GM19467 (cell line): ENCODE measurements around the gene BDKRB1.

Experiments used
- ATAC-seq: cut with Tn5 transposase; IDR thresholded peaks from one replicate; pipeline ENCODE4 v1.9.1; 2021; ENCODE audit warnings: mild to moderate bottlenecking, moderate library complexity; ENCODE audit not compliant: unreplicated experiment

BDKRB1 gene

DNA sequence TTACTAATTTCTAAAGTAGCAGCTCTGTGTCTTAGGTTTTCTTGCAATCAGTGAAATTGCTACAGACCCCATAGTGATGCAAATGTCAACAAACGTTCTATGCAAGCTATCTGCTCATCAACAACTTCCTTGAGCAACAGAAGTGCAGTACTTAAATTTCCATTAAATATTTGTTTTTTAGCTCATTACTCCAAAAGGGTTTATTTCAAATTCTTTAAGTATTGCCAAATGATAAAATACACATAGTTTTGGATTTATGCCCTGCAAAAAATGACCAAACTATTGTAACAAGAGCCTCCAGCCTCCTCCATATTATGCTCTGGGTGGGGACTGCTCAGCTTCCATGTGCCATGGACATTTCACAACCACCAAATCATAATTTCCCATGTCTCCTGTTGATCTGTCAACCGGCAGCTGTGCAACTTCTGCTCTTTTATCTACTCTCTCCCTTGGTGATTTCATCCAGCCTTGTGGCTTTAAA is 4.4 kb downstream of the BDKRB1 start:
- no peak for ATAC-seq

DNA sequence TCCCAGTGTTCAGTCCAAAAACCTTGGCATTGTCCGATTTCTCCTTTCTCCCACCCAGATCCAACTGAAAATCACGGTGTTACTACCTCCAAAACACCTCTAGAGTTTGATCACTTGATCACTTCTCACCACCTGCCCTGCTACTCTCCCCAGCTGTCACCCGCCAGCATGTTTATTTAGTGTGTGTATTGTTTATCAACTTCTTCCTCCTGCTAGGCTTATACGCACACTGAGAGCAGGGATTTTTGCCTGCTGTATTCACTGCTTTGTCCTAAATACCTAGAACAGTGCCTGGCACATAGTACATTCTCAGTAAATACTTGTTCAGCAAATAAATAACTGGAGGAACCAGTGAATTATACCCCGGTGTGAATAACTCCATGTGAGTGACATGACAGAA is 5.0 kb downstream of the BDKRB1 start:
- no peak for ATAC-seq

DNA sequence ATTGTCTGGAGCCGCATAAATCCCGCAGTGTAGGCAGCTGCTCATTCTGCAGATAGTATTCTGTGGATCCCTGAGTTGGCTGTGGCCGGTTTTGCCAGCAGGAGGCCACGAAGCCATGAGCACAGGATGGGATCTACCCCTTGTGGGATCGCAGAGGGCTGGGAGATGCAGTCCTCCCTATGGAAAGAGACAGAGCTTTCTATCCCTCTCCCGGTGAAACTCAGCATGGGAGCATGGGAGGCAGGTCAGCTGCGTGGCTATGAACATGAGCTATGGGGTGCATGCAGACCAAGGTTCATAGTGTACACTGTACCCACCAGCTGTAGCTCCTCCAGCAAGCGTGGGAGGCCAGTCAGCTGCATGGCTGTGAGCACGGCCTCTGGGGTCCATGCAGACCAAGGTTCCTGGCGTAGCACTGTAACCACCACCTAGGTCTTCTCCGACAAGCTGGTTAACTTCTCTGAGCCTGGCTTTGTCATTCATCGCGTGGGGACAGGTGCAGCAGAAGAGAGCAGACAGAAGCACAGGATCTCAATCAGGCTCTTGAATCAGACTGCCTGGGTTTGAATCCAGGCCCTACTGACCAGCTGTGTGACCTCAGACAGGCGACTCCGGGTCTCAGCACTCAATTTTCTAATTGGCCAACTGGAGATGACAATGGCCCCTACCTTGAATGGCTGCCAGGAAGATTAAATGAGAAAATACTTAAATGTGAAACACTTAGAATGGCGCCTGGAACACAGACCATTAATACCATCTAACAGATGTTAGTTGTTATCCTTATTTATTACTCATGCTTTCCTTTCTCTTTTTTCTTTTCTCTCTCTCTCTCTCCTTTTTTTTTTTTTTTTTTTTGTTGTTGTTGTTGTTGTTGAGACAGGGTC is 6.0 kb downstream of the BDKRB1 start:
- no peak for ATAC-seq

DNA sequence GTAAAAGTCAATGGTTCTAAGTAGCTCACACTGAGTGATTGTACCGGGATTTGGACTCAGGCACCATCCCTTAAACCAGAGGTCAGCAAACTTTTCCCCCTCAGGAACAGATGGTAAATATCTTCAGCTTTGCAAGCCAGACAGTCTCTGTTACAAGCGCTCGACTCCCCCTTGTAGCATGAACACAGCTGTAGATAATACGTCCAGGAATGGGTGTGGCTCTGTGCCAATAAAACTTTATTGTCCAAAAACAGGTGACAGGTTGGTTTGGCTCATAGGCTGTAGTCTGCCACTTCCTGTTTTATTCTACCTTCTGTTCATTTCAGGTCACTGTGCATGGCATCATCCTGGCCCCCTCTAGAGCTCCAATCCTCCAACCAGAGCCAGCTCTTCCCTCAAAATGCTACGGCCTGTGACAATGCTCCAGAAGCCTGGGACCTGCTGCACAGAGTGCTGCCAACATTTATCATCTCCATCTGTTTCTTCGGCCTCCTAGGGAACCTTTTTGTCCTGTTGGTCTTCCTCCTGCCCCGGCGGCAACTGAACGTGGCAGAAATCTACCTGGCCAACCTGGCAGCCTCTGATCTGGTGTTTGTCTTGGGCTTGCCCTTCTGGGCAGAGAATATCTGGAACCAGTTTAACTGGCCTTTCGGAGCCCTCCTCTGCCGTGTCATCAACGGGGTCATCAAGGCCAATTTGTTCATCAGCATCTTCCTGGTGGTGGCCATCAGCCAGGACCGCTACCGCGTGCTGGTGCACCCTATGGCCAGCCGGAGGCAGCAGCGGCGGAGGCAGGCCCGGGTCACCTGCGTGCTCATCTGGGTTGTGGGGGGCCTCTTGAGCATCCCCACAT is 7.6 kb downstream of the BDKRB1 start:
- no peak for ATAC-seq

DNA sequence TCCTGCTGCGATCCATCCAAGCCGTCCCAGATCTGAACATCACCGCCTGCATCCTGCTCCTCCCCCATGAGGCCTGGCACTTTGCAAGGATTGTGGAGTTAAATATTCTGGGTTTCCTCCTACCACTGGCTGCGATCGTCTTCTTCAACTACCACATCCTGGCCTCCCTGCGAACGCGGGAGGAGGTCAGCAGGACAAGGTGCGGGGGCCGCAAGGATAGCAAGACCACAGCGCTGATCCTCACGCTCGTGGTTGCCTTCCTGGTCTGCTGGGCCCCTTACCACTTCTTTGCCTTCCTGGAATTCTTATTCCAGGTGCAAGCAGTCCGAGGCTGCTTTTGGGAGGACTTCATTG is 8.2 kb downstream of the BDKRB1 start:
- no peak for ATAC-seq

GRCh38 chr14:96264853-96265252 is 8.8 kb downstream of the BDKRB1 start:
- ATAC-seq: no peak

GRCh38 chr14:96265383-96266095 is 9.5 kb downstream of the BDKRB1 start:
- no peak for ATAC-seq

DNA sequence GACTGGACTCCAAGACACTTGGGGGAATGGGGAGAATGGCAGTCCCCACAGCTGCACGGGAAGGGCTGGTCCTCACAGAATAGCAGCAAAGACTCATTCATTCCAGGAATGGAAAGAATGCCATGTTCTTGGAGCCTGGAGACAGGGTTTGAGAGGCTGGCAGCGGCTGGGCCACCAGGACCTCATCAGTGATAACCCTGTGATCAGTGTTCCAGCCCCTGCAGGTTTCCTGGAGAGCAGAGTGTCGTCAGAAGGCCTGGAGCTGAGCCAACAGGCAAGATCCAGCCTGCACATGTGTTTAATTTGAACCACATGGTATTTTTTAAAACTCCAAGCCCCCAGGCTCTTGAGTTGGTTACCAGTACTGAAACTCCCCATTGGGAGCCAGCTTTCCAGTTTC is 11.3 kb downstream of the BDKRB1 start:
- ATAC-seq: no peak

- no peak for ATAC-seq
These were observed 11.9 kb downstream of the BDKRB1 start for GRCh38 chr14:96267916-96268315.

GRCh38 chr14:96268431-96269358 is 12.7 kb downstream of the BDKRB1 start:
- no peak for ATAC-seq

DNA sequence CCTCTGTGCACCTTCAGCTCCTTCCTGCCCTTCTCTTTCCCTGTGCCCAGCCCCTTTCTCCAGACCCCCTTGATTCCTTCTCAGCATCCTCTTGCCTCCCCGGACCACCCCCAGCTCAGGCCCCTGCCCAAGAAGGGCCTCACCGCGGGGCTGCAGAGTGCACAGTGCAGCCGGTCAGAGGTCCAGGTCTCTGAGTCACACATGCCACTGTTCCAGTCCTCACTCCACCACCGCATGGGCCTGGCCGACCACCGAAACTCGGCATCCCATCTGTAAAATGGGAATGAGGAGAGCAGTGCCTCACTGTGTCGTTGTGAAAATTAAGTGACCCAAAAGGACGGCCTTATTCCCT is 13.3 kb downstream of the BDKRB1 start:
- no peak for ATAC-seq

DNA sequence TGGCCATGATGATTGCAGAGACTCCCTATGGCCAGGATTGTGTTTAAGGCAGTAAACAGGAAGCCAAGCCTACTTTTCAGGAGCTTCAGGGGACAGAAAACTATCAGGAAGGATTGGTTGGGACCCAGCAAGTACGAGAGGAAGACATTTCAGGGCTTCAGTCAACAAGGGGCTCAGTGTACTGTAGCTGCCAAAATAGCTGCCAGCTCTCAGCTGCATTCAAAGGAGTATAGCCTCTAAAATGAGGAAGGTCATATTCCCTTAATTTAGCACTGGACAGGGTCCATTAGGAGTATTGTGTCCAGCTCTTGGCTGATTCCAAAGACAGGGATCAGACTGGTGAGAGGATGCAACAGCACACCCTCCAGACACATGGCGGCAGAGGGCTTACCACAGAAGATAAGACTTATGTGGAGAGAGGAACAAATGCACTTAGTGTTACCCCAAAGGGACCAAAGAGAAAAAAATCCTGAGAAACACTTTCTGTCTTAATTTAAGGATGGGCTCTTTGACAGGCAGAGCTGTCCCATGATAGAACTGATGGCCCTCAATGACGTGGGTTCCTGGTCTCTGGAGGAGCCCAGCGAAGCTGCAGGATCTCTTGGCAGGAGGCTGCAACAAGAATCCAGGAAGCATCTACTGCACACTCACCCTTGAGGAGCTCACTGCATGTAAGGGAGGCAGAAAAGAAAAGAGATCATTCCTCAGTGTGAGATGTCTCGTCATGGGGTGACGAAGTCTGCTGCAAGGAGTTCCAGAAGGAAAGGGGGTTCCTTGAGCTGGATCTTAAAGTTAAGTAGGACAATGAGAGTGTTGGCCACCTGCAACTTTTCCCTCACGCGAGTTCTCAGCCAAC is 14.8 kb downstream of the BDKRB1 start:
- no peak for ATAC-seq

DNA sequence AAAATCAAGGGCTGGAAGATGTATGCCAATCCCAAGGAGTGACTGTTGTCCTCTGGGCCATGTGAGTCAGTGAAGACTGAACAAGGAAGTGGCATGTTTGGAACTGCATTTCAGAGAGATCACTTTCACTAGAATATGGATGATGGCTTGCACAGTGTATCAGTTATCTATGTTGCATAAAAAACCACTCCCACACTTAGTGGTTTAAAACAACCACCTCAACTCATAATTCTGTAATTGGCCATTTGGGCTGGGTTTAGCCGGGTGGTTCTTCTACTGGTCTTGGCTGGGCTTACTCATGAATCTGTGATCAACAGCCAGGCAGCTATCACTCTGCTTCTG is 15.4 kb downstream of the BDKRB1 start:
- ATAC-seq: no peak

- no peak for ATAC-seq
These were observed 16.9 kb downstream of the BDKRB1 start for GRCh38 chr14:96272777-96273473.

- ATAC-seq: no peak
These were observed 17.6 kb downstream of the BDKRB1 start for GRCh38 chr14:96273629-96274028.

DNA sequence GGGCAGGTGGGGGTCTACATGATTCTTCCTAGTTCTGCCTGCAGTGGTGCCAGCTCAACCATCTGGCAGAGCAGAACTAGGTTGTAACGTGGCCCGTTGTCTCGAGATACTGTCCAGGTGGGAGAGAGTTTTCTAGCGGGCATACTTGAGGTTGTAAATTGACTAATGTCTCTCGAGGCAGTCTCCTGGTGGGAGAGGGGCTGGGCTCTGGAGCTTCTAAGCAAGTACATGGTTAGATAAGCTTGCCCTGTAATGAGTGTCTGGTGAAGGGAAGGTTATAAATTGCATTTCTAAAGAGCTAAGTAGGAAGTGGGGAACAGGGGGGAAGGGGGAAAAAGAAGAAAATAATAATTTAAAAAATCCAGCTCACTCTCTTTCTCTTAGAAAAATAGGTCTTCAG is 18.1 kb downstream of the BDKRB1 start:
- no peak for ATAC-seq

GRCh38 chr14:96274543-96274942 is 18.5 kb downstream of the BDKRB1 start:
- no peak for ATAC-seq

GRCh38 chr14:96275177-96276112 is 19.4 kb downstream of the BDKRB1 start:
- ATAC-seq: no peak
